NCI-H1694 treated with DMSO at 0.1 percent for 48 hours (cell line): ENCODE measurements around the gene SDHAF2.
"Not testable (repeated sequence)": the region's sequence is repeated elsewhere in the genome, so short reads cannot be mapped to it uniquely, and the experiment has no call there.

Experiments
- DNase-seq: peaks from one replicate; lab custom pipeline; 2025; lab: John Stamatoyannopoulos, UW

The SDHAF2 gene

DNA sequence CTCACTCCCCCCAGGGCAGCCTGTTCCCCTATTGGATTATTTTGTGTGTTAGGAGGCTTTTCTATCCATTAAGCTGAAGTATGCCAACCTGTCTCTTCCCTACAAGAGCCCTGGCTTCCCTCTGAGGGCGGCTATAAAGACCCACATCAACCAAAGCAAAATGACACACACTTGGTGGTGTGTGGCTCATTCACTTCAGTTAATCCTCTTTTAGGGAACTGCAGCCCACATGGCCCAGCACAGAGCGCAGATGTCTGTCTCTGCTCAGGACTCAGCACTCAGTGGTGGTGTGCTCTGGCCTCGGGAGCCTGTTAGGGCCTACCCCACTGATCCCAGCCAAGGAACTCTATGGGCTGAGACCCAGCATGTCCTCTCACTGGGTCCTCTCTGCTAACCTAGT lies 46.4 kb downstream of the SDHAF2 start:
- DNase-seq, result no peak

DNA sequence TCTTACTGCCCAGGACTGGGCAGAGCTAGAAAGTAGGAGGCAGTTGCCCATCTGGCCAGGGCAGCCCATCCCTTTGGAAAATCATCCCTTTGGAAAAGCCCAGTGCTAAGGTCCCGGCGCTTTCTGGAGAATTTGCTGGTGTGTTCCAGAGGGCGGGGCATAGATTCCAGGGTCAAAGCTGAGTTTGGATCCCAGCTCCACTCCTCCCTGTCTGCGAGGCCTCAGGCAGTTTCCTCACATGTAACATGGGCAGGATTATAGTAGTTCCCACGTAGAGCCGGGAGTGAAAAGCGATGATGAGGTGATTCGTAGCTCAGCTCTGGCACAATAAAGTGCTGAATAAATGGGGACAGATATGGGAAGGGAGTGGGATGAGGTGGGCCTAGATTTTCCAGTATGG lies 47.2 kb downstream of the SDHAF2 start:
- no peak for DNase-seq

DNA sequence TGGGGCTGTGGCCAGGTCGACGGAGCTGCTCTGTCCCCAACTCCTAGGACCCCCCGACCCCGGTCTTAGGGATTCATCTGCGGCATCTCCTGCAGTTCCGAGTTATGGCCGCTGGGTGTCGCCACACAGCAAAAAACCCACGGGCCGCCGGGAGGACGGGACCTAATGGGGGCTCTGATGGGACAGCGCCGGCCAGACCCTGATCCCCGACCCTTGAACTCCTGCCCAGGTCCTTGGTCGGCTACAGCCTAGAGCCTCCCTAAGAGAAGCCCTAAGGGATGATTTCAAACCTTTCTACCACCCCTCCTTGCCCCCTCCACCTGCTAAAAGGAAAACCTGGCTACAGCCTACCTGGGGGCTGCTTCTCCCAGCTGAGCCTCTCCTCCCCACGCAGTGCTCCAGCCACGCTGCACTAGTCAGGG lies 47.8 kb downstream of the SDHAF2 start:
- no peak for DNase-seq

DNA sequence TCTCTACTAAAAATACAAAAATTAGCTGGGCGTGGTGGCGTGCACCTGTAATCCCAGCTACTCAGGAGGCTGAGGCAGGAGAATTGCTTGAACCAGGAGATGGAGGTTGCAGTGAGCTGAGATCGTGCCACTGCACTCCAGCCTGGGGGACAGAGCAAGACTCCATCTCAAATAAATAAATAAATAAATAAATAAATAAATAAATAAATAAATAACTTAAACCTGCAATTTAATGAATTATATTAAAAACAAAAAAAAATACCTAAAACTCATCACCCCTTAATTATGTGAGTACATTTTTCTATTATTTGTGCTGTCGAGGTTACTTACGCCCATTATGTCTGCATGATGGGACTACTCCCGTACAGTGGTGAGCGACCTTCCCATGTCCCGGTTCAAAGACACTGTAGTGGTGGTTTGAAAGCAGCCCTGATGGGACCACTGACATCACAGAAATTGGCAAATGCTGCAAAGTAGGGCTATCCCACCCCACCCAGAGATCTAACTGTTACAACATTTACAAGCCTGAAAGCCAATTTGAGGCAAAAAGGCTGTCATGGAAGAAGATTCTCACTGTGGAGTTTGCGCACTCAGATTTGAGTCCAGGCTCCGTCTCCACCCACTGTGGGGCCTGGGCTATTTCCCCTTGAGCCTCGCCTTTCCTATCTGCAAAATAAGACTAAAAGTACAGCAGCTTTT lies 49.6 kb downstream of the SDHAF2 start:
- not testable (repeated sequence) for DNase-seq

DNA sequence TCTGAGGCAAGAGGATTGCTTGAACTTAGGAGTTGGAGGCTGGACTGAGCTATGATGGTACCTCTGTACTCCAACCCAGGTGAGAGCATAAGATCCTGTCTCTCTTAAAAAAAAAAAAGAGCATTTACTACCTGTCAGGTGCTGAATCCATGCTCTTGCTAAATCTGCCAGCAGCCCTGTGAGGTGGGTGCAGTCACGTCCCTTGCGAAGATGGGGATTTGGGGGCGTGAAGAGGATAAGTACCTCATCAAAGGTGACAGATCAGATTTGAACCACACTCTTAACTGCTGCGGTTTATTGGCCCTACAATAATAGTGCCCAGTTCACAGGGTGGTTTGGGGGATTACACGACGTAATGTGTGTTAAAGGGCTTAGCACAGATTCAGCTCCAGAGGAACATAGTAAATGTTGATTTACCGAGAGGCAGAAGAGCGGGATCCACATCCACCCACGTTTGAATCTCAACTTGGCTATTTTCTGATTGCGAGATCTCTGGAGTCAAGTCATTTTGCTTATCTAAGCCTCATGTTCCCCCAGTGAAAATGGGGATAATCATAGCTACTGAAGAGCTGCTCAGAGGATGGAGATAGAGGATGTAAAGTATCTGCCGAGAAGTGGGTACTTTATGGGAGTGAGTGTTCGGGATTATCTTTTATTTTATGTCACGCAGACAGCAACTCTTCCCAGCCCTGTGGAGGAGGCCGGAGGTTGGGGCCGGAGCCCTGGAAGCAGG lies 50.5 kb downstream of the SDHAF2 start:
- no peak for DNase-seq

DNA sequence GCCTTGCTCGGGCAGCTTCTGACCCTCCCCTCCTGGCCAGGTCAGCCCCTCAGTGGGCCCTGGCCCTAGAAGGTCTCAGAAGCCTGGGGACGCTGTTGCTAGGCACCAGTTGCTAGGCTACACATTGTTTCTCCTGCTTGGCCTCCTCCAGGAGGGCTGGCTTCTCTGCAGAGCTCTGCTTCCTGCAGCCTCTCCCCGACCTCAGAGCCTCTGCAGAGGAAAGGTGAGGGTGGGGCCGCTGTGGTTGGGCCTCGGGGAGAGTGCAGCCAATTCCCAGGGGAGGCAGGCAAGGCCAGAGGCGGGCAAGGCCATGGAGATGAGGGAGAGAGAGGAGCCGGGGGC lies 51.0 kb downstream of the SDHAF2 start:
- no peak for DNase-seq

DNA sequence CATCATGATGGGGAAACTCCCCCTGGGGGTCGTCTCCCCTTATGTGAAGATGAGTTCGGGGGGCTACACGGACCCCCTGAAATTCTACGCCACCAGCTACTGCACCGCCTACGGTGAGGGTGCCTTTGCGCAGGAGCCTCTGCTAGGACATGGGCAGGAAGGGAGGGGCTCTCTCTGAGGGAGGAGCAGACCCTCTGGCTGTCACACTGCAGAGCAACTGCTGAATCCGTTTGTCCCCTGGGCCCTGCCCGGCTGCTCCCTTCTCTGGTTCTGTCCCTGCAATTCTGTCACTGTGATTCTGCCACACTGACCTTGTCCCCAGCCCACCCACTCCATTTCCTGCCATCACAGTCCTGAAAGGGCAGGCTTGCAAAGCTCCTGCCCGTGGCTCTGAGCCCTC lies 51.9 kb downstream of the SDHAF2 start:
- no peak for DNase-seq

DNA sequence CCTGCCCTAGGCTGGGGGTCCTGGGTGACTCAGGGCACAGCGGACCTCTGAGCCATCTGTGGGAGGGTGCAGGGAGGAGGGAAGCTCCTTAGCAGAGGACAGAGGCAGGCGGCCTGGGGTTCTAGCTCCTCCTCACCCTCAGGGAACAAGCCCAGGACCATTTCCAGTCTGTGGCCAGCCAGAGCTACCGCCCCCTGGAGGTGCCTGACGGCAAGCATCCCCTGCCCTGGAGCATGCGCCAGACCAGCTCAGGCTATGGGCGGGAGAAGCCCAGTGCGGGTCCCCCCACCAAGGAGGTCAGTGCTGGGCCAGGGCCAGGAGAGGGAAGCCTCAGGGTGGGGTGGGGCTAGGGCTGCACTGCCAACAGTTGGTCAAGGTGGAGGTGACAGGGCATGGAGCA lies 52.6 kb downstream of the SDHAF2 start:
- no peak for DNase-seq

DNA sequence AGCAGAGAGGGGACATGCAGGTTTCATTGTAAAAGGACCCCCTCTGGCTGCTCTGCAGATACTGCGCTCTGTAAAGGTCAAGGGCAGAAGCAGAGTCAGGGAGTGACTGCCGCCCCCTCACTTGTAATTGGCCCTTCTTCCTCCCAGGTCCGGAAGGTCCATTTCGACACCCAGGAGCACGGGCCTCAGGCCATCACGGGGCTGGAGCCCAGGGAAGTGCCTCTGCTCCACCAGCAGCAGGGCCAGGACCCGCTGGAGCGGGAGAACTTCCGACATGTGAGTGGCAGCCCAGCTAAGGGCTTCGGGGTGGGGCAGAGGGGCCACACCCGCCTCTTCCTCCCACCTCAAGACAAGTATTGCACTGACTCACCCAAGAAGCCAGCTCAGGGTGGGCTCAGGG lies 54.6 kb downstream of the SDHAF2 start:
- no peak for DNase-seq

DNA sequence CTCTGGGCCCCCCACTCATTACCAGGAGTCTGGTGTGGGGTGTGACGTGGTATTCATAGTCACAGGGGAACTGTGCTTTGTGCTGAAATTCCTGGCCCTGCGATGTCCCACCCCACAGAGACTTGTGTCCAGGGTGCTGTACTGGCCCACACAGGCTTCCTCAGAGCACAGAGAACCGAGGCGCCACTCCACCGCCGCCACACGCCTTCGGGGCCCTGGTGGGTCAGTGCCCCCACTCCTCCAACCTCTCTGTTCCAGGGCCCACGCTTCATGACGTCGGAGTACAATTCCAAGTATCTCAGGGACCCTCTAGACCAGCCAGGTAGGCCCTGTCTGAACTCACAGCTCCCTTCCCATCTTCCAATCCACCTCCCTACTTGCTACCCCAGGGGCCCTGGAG lies 55.2 kb downstream of the SDHAF2 start:
- DNase-seq, result no peak

DNA sequence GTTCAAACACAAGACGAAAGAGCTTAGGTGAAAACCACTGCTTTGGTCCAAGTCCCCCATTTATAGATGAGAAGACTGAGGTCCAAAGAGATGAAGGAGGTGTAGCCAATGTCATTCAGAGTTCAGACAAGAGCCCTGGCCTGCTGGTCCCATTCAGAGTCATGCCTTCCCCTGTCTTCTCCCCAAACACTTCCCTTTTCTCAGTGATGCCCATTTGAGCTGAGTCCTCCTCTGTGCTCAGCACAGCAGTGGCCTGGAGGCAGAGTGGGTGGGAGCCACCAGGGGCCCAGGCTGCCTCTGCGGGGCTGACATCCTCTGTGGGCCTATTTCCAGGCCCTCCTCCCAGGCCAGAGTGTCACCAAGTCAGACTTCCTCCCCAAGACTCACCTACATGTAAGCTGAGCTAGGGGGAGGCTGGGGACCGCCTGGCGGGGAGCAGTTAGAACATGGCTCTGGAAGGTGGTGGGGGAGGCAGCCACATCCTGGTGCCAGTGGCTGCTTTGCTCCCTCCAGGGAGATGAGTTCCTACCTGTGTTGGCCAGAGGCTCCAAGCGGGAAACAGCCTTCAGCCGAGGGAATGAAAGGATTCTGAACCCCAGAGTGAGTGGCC lies 56.2 kb downstream of the SDHAF2 start:
- no peak for DNase-seq

DNA sequence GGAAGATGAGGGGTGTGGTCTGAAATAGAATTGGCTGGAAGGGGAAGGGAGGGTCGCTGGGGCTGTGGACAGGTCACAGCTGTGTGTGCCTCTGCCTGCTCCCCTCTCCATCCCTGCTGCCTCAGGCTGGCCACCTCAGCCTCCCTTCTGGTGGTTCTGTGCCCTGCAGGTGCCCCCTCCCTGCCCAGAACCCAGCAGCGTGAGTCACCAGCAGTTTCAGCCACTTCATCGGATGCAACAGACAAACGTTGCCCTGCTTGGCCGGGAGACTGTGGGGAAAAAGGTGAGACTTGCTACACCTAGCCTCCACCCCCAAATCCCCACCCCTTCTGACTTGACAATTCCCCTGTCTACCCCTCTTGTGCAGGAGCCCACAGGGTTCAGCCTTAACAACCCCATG lies 56.9 kb downstream of the SDHAF2 start:
- no peak for DNase-seq

DNA sequence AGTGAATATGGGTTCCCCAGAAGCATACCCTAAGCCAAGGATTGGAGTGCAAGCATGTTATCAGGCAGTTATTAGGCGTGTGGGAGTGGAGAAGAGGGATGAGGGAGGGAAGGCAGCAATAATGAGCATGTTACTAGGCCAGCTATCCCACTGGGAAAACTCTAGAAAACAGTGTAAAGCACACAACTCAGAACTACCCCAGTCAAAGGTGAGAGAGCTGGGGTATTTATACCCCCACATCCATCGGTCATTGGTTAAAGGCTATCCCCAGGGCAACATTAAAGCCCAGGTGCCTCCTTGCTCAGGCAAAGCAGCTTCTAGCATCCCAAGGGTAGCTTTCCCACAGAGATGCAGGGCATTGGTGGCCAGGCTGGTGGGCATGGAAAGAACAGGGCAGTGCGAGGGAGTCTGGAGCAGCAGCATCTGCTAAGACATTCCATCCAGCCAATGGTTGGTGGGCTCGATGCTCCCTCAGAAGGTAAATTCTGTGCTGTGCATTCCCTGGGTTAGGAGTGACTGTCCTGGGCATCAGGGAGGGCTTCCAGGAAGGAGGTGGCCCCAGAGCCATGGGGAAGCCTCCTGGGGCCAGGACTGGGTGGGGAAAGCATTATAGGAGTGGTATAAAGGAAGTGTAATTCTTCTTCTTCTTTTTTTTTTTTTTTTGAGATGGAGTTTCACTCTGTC lies 57.6 kb downstream of the SDHAF2 start:
- no peak for DNase-seq

DNA sequence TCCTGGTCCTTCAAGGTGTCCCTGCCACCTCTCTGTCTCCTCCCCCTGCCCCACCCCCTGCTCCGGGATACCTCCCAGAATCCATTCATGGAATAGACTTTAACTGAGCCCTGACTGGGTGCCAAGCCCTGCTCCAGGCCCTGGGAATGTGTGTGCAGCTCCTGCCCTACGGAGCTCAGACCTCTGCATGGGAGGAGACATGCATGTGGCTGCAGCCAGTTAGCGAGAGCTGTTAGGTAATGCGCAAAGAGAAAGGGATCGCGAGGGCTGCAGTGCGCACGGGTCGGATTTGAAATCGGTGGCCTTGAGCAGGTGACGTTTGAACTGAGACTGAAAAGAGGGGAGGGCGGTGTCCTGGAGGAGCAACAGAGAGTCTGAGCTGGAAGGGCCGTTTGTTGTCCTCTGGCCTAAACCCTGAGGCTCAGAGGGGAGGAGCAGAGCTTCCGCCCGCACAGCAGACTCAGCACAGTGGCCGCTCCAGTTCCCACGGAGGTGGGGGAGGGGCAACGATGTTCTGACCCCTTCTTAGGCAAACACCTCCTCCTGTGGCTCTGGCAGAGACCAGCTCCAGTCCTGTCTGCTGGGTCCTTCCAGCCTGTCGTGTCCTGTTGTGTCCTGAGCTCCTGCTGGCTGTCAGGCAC lies 58.8 kb downstream of the SDHAF2 start:
- DNase-seq, result no peak

DNA sequence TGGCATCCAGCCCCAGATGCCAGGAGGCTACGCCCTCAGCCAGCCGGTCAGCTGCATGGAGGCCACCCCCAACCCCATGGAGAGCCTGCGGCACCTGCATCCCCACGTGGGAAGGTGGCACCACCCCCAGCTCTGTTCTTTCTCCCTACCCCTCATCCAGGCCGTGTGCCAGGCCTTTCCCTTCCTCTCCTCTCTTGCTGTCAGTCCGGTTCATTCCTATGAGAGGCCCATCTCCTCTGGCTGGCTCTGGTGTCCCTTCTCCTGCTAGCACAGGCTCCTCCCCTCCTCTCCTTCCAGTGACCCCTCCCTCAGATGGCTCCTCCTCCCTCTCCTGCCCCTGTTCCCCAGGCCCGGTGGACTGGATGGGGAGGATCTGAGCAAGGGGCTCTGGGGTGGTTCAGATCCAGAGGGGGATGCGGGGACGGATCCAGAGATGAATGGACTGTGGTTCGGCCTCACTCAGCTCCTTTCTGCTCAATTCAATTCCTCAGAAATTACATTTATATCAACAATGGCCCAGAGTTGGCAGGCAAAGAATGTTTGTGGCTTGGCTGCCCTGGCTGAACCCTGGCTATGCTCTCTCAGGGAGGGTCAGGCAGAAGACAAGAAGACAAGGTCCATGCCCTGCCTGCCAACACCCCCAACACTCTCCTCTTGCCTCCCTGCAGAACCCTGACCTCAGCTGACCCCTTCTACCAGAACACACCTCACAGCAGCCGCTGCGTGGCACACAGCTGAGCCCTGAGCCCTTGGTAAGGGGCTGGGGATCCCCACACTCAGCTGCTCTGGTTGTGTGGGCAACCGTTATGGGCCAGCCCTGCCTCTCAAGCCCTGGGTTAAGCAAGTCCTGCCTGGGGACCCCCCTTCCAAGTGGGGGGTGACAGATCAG lies 60.2 kb downstream of the SDHAF2 start:
- no peak for DNase-seq

DNA sequence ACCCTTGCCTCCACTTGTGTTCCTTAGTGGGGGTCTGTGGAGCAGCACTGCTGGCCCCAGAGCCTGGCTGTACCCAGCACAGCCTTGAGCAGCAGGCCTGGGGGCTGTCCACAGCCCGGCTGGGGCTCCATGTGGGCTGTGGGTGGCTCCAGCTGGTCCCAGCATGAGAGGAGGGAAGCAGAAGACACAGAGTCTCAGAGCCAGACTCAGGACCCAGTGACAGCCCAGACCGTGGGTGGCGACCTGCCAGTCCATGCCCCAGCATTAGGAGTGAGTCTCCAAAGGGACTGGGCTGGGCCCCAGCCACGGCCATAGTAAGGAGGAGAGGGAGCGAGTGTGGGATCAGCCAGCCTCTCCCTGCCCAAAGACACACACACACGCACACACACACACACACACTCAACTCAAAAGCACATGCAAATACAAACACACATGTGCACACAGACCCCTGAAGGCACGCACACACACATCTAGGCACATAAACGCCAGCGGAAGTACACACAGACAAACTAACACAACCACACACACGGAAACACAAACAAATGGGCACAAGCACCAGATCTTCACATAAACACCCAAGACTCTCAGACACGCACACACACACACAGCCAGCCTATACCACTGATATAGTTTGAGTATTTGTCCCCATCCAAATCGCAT lies 61.9 kb downstream of the SDHAF2 start:
- no peak for DNase-seq

DNA sequence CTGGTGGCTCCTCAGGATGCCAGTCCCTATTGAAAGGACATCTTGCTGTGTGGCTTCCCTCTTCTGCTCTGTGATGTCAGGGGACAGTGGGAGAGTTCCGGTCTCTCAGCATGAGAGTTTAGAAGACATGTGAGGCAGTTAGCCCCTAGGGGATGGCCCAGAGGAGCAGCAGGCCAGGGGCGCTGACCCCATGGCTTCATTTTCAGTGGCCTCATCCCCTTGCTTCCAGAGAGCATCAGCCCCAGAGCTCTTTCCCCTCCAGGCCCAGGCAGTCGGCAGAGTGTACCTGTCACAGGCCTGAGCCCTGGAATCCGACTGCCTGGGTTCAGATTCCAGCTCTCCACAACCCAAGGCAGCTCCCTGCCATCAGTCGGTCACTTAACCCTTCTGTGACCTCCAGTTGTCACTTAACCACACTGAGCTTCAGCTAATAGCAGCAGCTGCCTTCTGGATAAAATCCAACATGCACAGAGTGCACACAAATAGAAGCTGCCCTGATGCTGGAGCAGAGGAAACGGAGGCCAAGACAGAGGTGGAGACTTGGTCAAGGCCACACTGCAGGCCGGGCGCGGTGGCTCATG lies 64.5 kb downstream of the SDHAF2 start:
- DNase-seq, result peak; percentile 19

DNA sequence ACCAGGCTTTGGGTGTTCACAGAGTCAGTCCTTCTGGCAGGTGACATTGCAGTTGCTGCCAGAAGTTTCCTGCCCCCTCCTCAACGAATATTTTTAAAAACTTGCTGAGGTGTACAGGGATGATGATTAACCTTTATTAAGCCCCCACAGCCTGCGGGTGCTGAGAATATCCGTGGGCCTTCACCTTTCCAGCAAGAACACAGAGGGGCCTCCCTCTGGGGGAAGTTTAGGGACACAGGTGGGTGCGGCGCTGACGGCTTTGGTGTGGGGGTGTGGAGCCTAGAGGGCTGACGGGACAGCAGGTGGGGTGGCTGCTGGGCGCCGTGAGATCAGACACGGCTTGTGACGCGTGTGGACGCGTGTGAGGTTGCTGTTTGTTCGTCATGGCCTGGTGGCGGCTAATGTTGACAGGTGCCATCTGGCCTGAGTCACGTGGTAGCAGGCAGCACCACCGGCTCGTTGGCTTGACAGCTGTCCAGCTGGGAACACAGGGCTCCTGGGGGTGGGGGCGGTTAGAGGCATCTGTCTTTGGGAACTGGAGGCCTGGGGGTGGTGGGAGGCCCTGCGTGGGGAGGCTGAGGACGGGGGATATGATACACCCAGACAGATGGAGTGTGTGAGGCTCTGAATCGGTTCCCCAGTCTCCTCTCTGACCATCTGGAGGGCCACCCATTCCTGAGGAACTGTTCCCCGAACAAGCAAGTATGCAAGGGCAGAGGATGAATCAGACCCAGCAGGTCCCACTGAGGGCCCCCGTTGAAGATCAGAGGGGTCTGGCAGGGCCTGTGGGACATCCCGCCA lies 66.1 kb downstream of the SDHAF2 start:
- DNase-seq, result peak; percentile 82
